H9 (cell line): ENCODE results near the gene VIPR2. TPM values are rescaled to one million over a fixed set of nuclear protein-coding genes. Genes with fewer than 3 reads are reported as not detected.
A peak's percentile ranks its signal among the peaks of the same experiment; 100 is the strongest.

ENCODE experiments used
- DNase-seq: peaks from one replicate; pipeline ENCODE4 v3.0.0-alpha.2; 2017
- H2AFZ ChIP-seq: one replicate; pipeline ENCODE4 v1.6.1; 2013; ENCODE audit warnings: mild to moderate bottlenecking, low read length, control low read depth, moderate library complexity
- H2AK5ac ChIP-seq: 2 replicates; pipeline ENCODE4 v1.6.1; 2013; ENCODE audit warnings: low read length, control low read depth, mixed read lengths; ENCODE audit not compliant: insufficient read length
- H2BK120ac ChIP-seq: one replicate; pipeline ENCODE4 v1.6.1; 2013; ENCODE audit warnings: low read depth, mild to moderate bottlenecking, low read length, control low read depth, inconsistent platforms; ENCODE audit not compliant: poor library complexity, severe bottlenecking
- H2BK12ac ChIP-seq: 2 replicates; pipeline ENCODE4 v1.6.1; 2013; ENCODE audit warnings: low read length, control low read depth, mixed read lengths, low read depth; ENCODE audit not compliant: insufficient read length
- H2BK15ac ChIP-seq: 2 replicates; pipeline ENCODE4 v1.6.1; 2013; ENCODE audit warnings: low read depth, low read length, control low read depth
- H2BK20ac ChIP-seq: one replicate; pipeline ENCODE4 v1.6.1; 2013; ENCODE audit warnings: low read depth, mild to moderate bottlenecking, low read length, control low read depth, inconsistent platforms; ENCODE audit not compliant: poor library complexity, severe bottlenecking
- H2BK5ac ChIP-seq: 2 replicates; pipeline ENCODE4 v1.6.1; 2013; ENCODE audit warnings: low read length, control low read depth, mixed read lengths; ENCODE audit not compliant: insufficient read length
- H3K14ac ChIP-seq: 2 replicates; pipeline ENCODE4 v1.6.1; 2013; ENCODE audit warnings: low read length, control low read depth; ENCODE audit not compliant: insufficient read depth
- H3K18ac ChIP-seq: 2 replicates; pipeline ENCODE4 v1.6.1; 2013; ENCODE audit warnings: low read depth, mild to moderate bottlenecking, mixed read lengths, low read length, control low read depth; ENCODE audit not compliant: insufficient read length
- H3K23ac ChIP-seq: 2 replicates; pipeline ENCODE4 v1.6.1; 2013; ENCODE audit warnings: low read length, control low read depth, mixed read lengths, low read depth; ENCODE audit not compliant: insufficient read length
- H3K23me2 ChIP-seq: 2 replicates; pipeline ENCODE4 v1.6.1; 2013; ENCODE audit warnings: low read depth, mild to moderate bottlenecking, mixed read lengths, low read length, control low read depth; ENCODE audit not compliant: insufficient read length, poor library complexity, severe bottlenecking
- H3K27ac ChIP-seq: 2 replicates; pipeline ENCODE4 v1.5.1; 2013; ENCODE audit warnings: low read length, control low read depth, mixed read lengths, low read depth; ENCODE audit not compliant: insufficient read length
- H3K27me3 ChIP-seq: 2 replicates; pipeline ENCODE4 v1.6.1; 2013; ENCODE audit warnings: low read length, control low read depth, inconsistent platforms; ENCODE audit not compliant: insufficient read depth
- H3K4ac ChIP-seq: 2 replicates; pipeline ENCODE4 v1.6.1; 2013; ENCODE audit warnings: low read depth, mild to moderate bottlenecking, control low read depth, inconsistent platforms, low read length, moderate library complexity
- H3K4me1 ChIP-seq: 2 replicates; pipeline ENCODE4 v1.6.1; 2013; ENCODE audit warnings: low read length, control low read depth, inconsistent platforms; ENCODE audit not compliant: insufficient read depth
- H3K4me2 ChIP-seq: 2 replicates; pipeline ENCODE4 v1.6.1; 2013; ENCODE audit warnings: low read length, control low read depth, mixed read lengths; ENCODE audit not compliant: insufficient read length, insufficient read depth
- H3K56ac ChIP-seq: 2 replicates; pipeline ENCODE4 v1.6.1; 2013; ENCODE audit warnings: low read depth, mild to moderate bottlenecking, mixed read lengths, low read length, control low read depth; ENCODE audit not compliant: insufficient read length
- H3K79me1 ChIP-seq: 2 replicates; pipeline ENCODE4 v1.6.1; 2013; ENCODE audit warnings: low read depth, mild to moderate bottlenecking, moderate library complexity, low read length, control low read depth, inconsistent platforms; ENCODE audit not compliant: insufficient read depth, poor library complexity, severe bottlenecking
- H3K79me2 ChIP-seq: 2 replicates; pipeline ENCODE4 v1.6.1; 2013; ENCODE audit warnings: low read length, control low read depth, inconsistent platforms; ENCODE audit not compliant: insufficient read depth
- H3K9ac ChIP-seq: 2 replicates; pipeline ENCODE4 v1.6.1; 2013; ENCODE audit warnings: low read length, control low read depth, mixed read lengths; ENCODE audit not compliant: insufficient read length; ENCODE audit errors: extremely low read depth
- H3K9me3 ChIP-seq: one replicate; pipeline ENCODE4 v1.6.1; 2013; ENCODE audit warnings: low read depth, low read length, inconsistent platforms; ENCODE audit not compliant: control insufficient read depth
- H3T11ph ChIP-seq: one replicate; pipeline ENCODE4 v1.6.1; 2013; ENCODE audit warnings: mild to moderate bottlenecking, low read length, control low read depth, inconsistent platforms
- H4K20me1 ChIP-seq: one replicate; pipeline ENCODE4 v1.6.1; 2013; ENCODE audit not compliant: control insufficient read depth, insufficient read length, insufficient read depth
- H4K5ac ChIP-seq: 2 replicates; pipeline ENCODE4 v1.6.1; 2013; ENCODE audit warnings: low read depth, mild to moderate bottlenecking, mixed read lengths, low read length, control low read depth; ENCODE audit not compliant: insufficient read length
- H4K8ac ChIP-seq: replicated peaks from 2 replicates; pipeline ENCODE4 v1.6.1; 2013; ENCODE audit warnings: low read length, control low read depth, mixed read lengths, low read depth; ENCODE audit not compliant: insufficient read length
- H4K91ac ChIP-seq: 2 replicates; pipeline ENCODE4 v1.6.1; 2013; ENCODE audit warnings: low read depth, mild to moderate bottlenecking, moderate library complexity, mixed read lengths, low read length, control low read depth; ENCODE audit not compliant: insufficient read length
- H3K27ac Mint-ChIP-seq, 3 experiments: 2 replicates in 2 of 3; 3 replicates in 1 of 3; pipeline ENCODE4 v1.8.0; 2020 to 2021; ENCODE audit warnings: mixed read lengths in 3 of 3, mild to moderate bottlenecking in 1 of 3, moderate library complexity in 1 of 3
- H3K27me3 Mint-ChIP-seq: 2 replicates; pipeline ENCODE4 v1.8.0; 2021; ENCODE audit warnings: low read depth, mild to moderate bottlenecking, moderate library complexity, mixed read lengths
- H3K36me3 Mint-ChIP-seq, 3 experiments: 2 replicates in 2 of 3; 3 replicates in 1 of 3; pipeline ENCODE4 v1.8.0; 2020 to 2021; ENCODE audit warnings: low read depth in 3 of 3, mixed read lengths in 3 of 3; ENCODE audit not compliant: insufficient read depth in 1 of 3
- H3K4me1 Mint-ChIP-seq, 2 experiments: 2 replicates each; pipeline ENCODE4 v1.8.0; 2020; ENCODE audit warnings: mixed read lengths in 2 of 2
- H3K4me3 Mint-ChIP-seq, 2 experiments: 2 replicates in 1 of 2; 3 replicates in 1 of 2; pipeline ENCODE4 v1.8.0; 2020 to 2021; ENCODE audit warnings: mild to moderate bottlenecking in 2 of 2, mixed read lengths in 2 of 2, moderate library complexity in 1 of 2
- H3K9me3 Mint-ChIP-seq, 2 experiments: 2 replicates in 1 of 2; 3 replicates in 1 of 2; pipeline ENCODE4 v1.8.0; 2020; ENCODE audit warnings: mild to moderate bottlenecking in 2 of 2, mixed read lengths in 2 of 2, moderate library complexity in 1 of 2
- CTCF ChIP-seq: fragments of 200-600 bp; sonication (generic); conservative IDR thresholded peaks from 3 replicates; pipeline ENCODE4 v1.8.0; 2021; ENCODE audit warnings: antibody characterized with exemption, mild to moderate bottlenecking
- WGBS: extraction: QIAGEN DNeasy Blood & Tissue Kit; methylation state at CpG from one replicate; pipeline ENCODE4 v1.1.7; 2013; ENCODE audit warnings: missing lambda C conversion rate, low lambda C conversion rate, mixed read lengths; ENCODE audit not compliant: insufficient read length; ENCODE audit errors: extremely low coverage; 5-methylcytosine and 5-hydroxymethylcytosine counted together
- total RNA-seq: library from RNA; stranded (reverse); gene quantifications from 2 replicates; pipeline ENCODE4 v1.2.1, GENCODE V29; 2021

VIPR2 gene
- total RNA-seq, 1 experiment from 2014 or later: 1.6 TPM

GRCh38 chr7:159093351-159093971, 51.2 kb downstream of the VIPR2 start:
- WGBS: no CpG with 5 or more reads among the region's 31 CpGs

More at GRCh38 chr7:159093351-159093971, 51.2 kb downstream of the VIPR2 start:
- H3K4ac ChIP-seq: no peak overlapping the region
- H2BK12ac ChIP-seq: no peak overlapping the region
- H3K14ac ChIP-seq: no peak overlapping the region
- no peaks in the 10 kb centered on the region for H3K79me2 ChIP-seq
- no peak overlapping the region for H3K18ac ChIP-seq
- no peak overlapping the region for H2AK5ac ChIP-seq
- no peak overlapping the region for H3K4me3 Mint-ChIP-seq
- no peak overlapping the region for H3K56ac ChIP-seq
- H2BK5ac ChIP-seq: no peak overlapping the region
- H3K9ac ChIP-seq: no peak overlapping the region
- H2BK20ac ChIP-seq: no peak overlapping the region
- no peaks in the 10 kb centered on the region for H3K23me2 ChIP-seq
- H3K27ac Mint-ChIP-seq: no peak overlapping the region
- no peaks in the 10 kb centered on the region for H3K36me3 Mint-ChIP-seq
- no peak overlapping the region for H4K91ac ChIP-seq
- H4K5ac ChIP-seq: no peak overlapping the region
- H3K79me1 ChIP-seq: no peaks in the 10 kb centered on the region
- no peak overlapping the region for H4K8ac ChIP-seq
- peak; percentile 23 for DNase-seq
- H2BK120ac ChIP-seq: no peak overlapping the region
- H2BK15ac ChIP-seq: no peak overlapping the region
- no peaks in the 10 kb centered on the region for H3K27me3 Mint-ChIP-seq
- no peak for TF ChIP-seq CTCF
- no peak overlapping the region for H3T11ph ChIP-seq
- H3K4me1 Mint-ChIP-seq: no peaks in the 10 kb centered on the region; a peak in 1 of 4 replicates
- H2AFZ ChIP-seq: no peak overlapping the region
- no peak overlapping the region for H3K27ac ChIP-seq
- H4K20me1 ChIP-seq: no peaks in the 10 kb centered on the region
- H3K9me3 Mint-ChIP-seq: no peaks in the 10 kb centered on the region
- H3K4me2 ChIP-seq: no peak overlapping the region
- H3K23ac ChIP-seq: no peak overlapping the region
- no peaks in the 10 kb centered on the region for H3K27me3 ChIP-seq
- no peaks in the 10 kb centered on the region for H3K9me3 ChIP-seq
- no peaks in the 10 kb centered on the region for H3K4me1 ChIP-seq
